ENCODE measurements around the gene WNT3A.

Gene WNT3A

GRCh38 chr1:228102791-228103620, 96.2 kb downstream of the WNT3A start, which contains the start of gene C1orf35:
Gene C1orf35 (minus strand): TSS chr1:228103325. CDS start chr1:228103227, 98 bp downstream.
- peak; percentile 94 to 95 for DNase-seq

DNA sequence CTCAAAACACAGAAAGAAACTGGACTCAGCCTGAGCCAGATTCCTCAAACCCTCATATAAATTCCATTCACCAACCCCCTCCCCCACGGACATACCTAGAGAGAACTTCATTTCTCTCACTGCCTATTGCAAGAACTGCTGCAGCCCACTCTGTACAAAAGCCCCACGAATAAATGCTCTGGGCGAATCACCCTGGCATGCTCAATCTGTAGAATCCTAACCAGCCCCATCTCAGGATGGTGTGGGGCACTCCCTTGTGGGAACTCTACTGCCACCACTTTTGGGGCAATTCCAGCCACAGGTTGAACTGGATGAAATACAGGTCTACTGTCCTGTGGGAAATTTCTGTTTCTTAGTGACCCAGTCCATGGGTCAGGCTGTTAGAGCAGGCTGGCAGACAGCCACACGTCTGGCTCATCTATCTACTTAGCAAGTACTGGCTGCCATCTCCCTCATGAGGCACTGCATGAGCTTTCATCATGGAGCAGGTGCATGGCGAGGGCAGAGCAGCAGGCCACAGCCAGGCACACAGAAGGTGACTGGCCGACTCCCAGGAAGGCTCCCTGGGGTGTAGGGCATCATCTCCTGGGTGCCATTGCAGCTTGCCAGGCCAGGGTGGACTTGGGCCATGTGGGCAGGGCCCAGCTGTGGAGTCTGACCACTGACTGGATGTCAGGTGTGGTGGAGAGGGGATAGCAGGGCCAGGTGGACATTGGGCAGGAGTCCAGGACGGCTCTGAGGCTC, 97.9 kb downstream of the WNT3A start:
- DNase-seq: no peak

- no peak for DNase-seq
These were observed 98.6 kb downstream of the WNT3A start for GRCh38 chr1:228105270-228105995.

GRCh38 chr1:228105996-228106799, 99.4 kb downstream of the WNT3A start:
- no peak for DNase-seq

GRCh38 chr1:228106800-228107054, 99.9 kb downstream of the WNT3A start:
- DNase-seq: no peak

DNA sequence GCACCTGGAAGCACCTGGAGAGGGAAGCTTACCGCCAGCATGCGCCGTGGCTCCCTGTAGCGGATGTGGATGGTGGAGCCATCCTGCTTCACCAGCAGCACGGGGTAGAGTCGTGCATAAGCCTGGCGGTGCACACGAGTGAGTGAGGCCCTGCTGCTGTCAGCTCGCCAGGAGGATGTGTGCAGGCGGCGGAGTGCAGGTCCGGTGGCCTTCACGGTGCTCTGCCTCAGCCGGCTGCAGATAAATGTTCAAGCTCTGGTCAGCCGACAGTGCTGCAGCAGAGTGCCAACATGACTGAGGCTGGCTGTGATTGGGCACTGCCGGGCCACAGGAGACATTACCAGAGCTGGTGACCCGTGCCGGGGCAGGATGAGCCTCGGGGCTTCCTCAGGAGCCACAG, 100.8 kb downstream of the WNT3A start:
- DNase-seq: no peak

GRCh38 chr1:228108055-228108690, 101.4 kb downstream of the WNT3A start:
- DNase-seq: no peak

GRCh38 chr1:228108742-228109072, 101.9 kb downstream of the WNT3A start:
- no peak for DNase-seq

- peak; percentile 97 to 98 for DNase-seq
These were observed 102.5 kb downstream of the WNT3A start, which contains the start of gene MRPL55 for GRCh38 chr1:228109073-228109961. Gene MRPL55 (minus strand): TSS chr1:228109299. CDS start chr1:228108260, 1,039 bp downstream.

GRCh38 chr1:228109962-228110488, 103.2 kb downstream of the WNT3A start:
- DNase-seq: no peak

- DNase-seq: no peak
These were observed 103.8 kb downstream of the WNT3A start for GRCh38 chr1:228110556-228110955.

Data from CD4-positive, alpha-beta T cell treated with Interleukin-1 beta for 1 hour (primary cell).